HAP-1 (cell line): Measurements from ENCODE around the gene CD7.
A peak's percentile ranks its signal among the peaks of the same experiment; 100 is the strongest.

Source experiments
- DNase-seq, 2 experiments: peaks; one replicate each; pipeline ENCODE4 v3.0.0-alpha.2; 2016 to 2020; ENCODE audit warnings: low spot score in 2 of 2
- H3K27me3 ChIP-seq: fragments of 250-450 bp; sonication (Bioruptor Pico); 2 replicates; pipeline ENCODE4 v1.5.1; 2020; ENCODE audit warnings: low read depth, mild to moderate bottlenecking, moderate library complexity
- H3K36me3 ChIP-seq: fragments of 250-450 bp; sonication (Bioruptor Pico); replicated peaks from 2 replicates; pipeline ENCODE4 v1.5.1; 2020; ENCODE audit warnings: mild to moderate bottlenecking
- H3K4me1 ChIP-seq: fragments of 250-450 bp; sonication (Bioruptor Pico); 2 replicates; pipeline ENCODE4 v1.5.1; 2020; ENCODE audit warnings: mild to moderate bottlenecking
- H3K4me3 ChIP-seq: fragments of 250-450 bp; sonication (Bioruptor Pico); 2 replicates; pipeline ENCODE4 v1.5.1; 2020; ENCODE audit warnings: mild to moderate bottlenecking, moderate library complexity
- H3K9me3 ChIP-seq: fragments of 250-450 bp; sonication (Bioruptor Pico); 2 replicates; pipeline ENCODE4 v1.5.1; 2020; ENCODE audit warnings: mild to moderate bottlenecking, moderate library complexity
- in situ Hi-C: fragments of 300-500 bp; cut with MboI; formaldehyde crosslinking; loops from 3 replicates; pipeline ENCODE4 v1.14.3; 2020; ENCODE audit warnings: low sequenced_read_pairs, inconsistent platforms, mixed read lengths

The CD7 gene

DNA sequence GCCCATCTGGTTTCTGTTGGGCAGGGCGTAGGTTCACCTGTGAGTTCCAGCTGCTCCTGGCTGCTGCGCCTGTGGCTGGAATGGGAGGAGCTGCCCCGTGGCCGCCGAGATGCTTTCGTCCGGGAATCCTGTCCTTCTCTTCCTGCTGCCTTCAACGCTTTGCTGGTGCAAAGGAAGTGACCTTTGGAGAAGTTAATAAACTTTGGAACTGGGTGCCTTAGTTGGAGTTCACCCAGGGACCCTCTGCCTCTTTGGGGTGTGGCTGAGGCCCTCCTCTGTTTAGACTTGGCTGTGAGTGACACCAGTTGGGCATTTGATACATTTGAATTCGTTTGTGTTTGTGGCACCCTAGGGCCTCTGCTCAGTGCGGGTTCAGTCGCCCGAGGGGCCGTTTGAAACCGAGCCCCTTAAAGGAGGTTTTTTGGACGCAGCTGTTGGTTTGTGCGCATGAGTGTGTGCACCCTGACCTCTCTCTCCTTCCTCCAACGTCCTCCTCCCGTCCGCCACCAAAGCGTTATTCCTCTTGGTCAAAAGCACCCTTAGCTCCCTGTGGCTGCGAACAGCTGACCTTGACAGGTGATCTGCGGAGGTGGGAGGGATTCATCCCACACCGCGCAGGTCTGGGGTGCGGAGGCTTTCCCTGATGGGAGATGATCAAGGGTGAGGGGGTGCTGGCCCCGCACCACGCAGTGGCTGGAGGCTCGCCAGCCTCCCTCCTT lies 25.1 kb upstream of the CD7 start:
- no peaks in the 10 kb centered on the region for H3K36me3 ChIP-seq
- H3K4me3 ChIP-seq, result no peak overlapping the region
- no peaks in the 10 kb centered on the region for H3K9me3 ChIP-seq
- H3K4me1 ChIP-seq, result peaks cover 13% of the 10 kb centered on the region
- in situ Hi-C loops, result no loop called here
- no peak for DNase-seq
- H3K27me3 ChIP-seq, result no peaks in the 10 kb centered on the region

DNA sequence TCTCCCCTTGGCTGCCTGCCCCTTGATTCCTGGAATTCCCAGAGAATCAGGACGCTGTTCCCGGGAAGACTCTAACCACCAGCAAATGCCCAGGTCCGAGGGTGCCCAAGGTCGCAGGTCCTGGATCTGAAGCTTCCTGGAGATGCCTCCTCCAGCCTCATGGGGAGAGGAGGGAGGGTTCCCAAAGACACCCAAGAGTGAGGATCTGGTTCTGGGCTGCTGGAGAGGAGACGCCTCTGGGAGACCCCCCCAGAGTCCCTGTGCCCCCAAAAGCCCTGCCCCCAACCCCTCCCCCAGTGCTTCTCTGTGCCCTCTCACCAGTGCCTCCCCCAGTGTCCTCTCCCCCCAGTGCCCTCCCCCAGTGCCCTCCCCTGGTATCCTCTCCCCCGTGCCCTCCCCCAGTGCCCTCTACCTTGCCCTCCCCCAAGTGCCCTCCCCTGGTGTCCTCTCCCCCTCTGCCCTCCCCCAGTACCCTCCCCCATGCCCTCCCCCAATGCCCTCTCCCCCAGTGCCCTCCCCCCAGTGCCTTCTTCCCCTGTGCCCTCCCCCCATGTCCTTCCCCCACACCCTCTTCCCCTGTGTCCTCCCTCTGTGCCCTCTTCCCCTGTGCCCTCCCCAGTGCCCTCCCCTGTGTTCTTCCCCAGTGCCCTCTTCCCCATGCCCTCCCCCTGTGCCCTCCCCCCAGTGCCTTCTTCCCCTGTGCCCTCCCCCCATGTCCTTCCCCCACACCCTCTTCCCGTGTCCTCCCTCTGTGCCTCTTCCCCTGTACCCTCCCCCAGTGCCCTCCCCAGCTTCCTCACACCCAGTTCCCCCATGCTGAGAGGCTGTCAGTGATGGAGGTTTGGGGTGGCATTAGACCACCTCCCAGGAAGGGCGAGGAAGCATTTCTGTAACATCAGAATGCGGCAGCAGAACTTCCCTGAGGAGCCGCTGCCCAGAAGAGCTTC lies 22.5 kb upstream of the CD7 start:
- in situ Hi-C loops, result no loop called here

DNA sequence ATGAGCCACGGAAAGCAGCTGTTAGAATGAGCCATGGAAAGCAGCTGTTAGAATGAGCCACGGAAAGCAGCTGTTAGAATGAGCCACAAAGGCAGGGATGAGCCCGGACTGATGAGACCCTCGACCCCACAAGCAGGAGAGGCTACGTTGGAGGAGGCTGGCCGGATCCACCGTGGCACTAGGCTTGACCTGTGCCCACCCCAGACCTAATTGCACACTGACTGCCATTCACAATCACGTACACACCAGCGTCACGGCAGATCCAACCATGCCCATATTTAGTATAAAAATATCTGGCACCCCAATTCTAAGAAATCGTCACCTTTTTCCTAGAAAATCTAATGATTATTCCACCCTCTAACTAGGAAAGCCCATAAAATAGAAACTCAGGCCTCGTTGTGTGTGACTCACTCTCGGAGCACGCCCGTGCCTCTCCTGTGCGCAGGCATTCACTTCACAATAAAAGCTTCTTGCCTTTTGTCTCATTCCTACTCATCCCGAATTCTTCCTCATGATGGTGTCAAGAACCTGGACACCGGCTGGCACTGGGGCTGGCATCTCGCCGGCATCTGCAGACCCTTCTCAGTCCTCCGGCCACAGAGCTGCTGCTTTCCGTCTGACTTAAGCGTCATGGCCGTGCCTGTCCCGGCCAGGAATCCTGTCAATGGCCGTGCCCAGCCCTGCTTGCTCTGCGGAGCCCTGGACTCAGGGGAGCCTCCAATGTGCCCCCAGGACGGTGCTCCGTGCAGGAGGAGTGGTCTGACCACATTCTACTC lies 21.6 kb upstream of the CD7 start:
- peak; percentile 47 to 56 for DNase-seq
- Histone ChIP-seq H3K36me3 (no peaks in the 10 kb centered on the region), H3K27me3 (no peaks in the 10 kb centered on the region), H3K4me3 (no peak overlapping the region), H3K9me3 (no peaks in the 10 kb centered on the region), H3K4me1 (peaks cover 20% of the 10 kb centered on the region)
- in situ Hi-C loops, result no loop called here

More for the DNA sequence above, 22.5 kb upstream of the CD7 start:
- H3K4me3 ChIP-seq, result no peak overlapping the region
- DNase-seq, result no peak
- H3K4me1 ChIP-seq, result peaks cover 22% of the 10 kb centered on the region
- no peaks in the 10 kb centered on the region for H3K36me3 ChIP-seq
- no peaks in the 10 kb centered on the region for H3K27me3 ChIP-seq
- no peaks in the 10 kb centered on the region for H3K9me3 ChIP-seq

DNA sequence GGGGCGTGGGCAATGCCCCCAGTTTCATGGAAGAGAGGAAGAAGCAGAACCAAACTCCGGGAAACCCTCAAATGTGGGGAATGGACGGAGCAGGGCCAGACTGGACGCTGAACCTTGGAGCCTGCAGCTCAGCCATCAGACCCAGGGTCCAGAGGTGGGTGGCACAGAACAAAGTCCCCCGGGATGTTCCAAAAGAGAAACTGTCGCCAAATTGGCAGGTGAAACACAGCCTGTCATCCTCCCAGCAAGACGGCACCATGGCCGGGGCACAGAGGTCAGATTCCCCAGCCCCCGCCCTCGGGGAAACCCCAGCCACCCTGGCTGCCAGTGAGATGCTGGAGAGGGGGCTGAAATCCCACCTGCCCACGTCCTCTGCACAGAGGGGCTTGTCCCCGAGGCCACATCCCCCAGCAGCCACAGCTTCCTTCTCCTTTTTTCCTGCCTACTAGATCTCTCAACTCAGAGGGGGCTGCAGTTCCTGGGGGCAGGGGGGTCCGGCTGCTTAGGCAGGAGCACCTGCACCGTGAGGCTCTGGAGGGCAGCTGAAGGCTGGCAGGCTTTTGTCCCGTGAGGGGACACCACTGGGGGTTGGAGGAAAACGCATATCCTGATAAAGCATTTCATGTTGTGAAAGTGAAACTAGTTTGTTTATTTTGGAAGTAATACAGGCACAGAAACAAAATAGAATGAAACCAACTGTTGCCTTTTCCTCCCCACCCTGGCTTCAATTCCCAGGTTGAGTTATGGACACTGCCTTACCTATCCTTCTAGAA lies 17.4 kb upstream of the CD7 start:
- no peak overlapping the region for H3K4me3 ChIP-seq
- peaks cover 23% of the 10 kb centered on the region for H3K4me1 ChIP-seq
- no peaks in the 10 kb centered on the region for H3K27me3 ChIP-seq
- H3K9me3 ChIP-seq, result no peaks in the 10 kb centered on the region
- in situ Hi-C loops, result no loop called here
- no peak for DNase-seq
- H3K36me3 ChIP-seq, result no peaks in the 10 kb centered on the region

DNA sequence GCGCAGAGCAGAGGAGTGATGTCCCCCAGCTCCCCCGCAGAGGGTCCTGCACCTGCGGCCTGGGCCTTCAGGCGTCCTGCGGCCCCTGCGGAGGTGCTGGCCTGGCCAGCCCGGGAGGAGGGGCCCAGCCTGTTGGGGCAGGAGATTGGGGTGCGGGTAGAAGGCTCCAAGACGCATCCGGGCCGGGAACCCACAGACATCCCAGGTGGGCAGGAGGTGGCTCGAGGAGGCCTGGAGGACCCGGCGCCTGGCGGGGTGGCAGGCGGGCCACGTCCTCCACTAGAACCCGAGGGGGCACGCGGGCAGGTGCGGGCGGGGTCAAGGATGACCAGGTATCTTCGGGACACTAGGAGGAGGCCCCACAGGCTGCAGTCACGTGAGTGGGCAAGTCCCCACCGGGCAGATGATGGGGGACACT lies 16.8 kb upstream of the CD7 start:
- H3K27me3 ChIP-seq, result no peaks in the 10 kb centered on the region
- H3K9me3 ChIP-seq, result no peaks in the 10 kb centered on the region
- in situ Hi-C loops, result no loop called here
- H3K36me3 ChIP-seq, result no peaks in the 10 kb centered on the region
- peaks cover 20% of the 10 kb centered on the region for H3K4me1 ChIP-seq
- no peak overlapping the region for H3K4me3 ChIP-seq
- DNase-seq, result no peak

DNA sequence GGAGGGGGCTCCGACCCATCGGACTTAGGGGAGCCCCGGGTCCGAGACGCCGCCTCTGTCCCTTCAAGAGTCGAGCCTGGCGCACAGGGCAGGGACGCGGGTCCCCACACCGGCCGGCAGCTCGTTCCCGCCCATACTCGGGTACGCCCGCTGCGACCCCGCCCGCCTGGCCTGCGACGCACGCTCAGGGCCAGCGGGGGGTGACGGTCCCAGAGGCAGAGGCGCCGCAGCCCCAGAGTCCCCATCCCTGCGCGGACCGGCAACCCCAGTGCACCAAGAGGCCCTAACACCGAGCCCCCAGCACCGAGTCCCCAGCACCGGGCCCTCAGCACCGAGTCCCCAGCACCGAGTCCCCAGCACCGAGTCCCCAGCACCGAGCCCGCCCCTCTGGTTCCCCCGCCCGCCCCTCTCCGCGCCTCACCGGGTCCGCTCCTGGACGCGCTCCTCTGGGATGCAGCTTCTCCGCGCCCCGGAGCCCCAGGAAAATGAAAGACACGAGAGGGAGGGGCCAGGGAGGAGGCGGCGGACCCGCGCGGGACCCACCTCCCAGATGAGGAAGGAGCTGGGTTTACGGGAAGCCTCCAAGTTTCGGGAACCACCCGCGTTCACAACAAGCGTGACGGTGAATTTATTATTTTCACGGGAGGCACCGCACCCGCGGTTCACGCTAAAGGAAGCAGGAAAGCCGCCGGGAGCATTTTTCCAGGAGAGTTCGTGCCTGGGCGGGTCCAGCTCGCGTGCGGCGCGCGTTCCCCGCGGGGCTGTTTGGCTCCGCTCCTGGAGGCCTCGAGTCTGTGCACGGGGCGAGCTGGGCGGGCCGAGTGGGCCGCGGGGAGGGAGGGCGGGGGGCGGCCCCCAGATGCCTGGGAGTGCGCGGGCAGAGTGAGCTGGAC lies 16.1 kb upstream of the CD7 start, which contains the start of gene SECTM1:
Gene SECTM1, minus strand, starts transcription at position 488 of the 893 bp plus-strand sequence. CDS start 6,526 bp downstream, outside the sequence.
- Histone ChIP-seq H3K4me1 (peaks cover 15% of the 10 kb centered on the region), H3K36me3 (no peaks in the 10 kb centered on the region), H3K9me3 (no peaks in the 10 kb centered on the region), H3K27me3 (no peaks in the 10 kb centered on the region), H3K4me3 (no peak within 1 kb of the TSS)
- DNase-seq, result no peak
- in situ Hi-C loops, result no loop called here

DNA sequence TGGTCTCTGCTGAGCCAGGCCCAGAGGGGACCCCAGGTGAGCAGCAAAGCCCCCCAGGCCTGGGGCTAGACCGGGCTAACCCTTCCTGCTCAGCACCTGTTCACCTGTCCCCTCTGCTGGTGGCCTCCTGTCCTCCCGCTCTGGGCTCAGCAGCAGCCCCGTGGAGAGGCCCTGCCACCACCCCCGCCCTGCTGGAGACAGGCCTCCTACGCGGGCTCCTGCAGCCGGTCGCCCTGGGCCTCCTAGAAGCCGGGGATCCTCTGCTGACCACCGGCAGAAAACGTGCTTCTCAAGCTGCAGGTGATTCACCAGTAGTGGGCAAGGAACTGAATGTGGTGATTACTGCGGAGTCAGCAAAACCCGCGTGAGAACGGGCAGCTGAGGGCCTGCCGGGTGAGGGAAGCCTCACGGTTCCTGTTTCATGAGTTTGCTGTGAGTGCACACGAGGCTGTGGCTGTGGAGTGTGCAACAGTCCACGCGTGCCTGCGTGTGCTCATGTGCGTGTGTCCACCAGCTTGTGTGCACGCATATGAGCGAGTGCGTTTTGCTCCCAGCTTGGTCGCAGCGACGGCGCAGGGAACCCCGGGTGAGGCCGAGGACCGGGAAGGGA lies 15.4 kb upstream of the CD7 start:
- Histone ChIP-seq H3K4me1 (peaks cover 15% of the 10 kb centered on the region), H3K9me3 (no peaks in the 10 kb centered on the region), H3K4me3 (no peak overlapping the region), H3K27me3 (no peaks in the 10 kb centered on the region), H3K36me3 (no peaks in the 10 kb centered on the region)
- no peak for DNase-seq
- in situ Hi-C loops, result no loop called here

DNA sequence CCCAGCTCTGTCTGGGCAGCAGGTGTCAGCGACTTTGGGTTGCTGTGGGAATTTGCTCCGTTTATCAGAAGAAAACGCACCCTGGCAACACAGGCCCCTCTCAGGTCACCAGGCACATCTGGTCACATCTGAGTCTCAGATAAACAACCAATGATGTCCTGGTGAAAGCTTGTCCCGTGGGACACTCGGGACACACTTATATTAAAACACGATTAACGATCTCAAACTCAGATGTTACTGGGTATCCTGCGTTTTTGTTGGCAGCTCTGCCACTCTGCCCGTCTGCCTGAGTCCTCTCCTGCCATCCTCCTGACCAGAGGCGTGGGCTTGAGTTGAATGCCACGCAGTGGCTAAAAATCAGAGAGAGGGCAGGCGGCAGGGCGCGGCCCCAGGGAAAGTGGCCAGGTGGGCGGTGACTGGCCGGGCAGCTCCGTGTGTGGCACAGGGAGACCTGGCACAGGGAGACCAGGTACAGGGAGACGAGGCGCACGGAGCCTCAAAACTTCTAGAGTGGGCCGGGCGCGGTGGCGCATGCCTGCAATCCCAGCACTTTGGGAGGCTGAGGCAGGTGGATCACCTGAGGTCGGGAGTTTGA lies 14.0 kb upstream of the CD7 start:
- Histone ChIP-seq H3K4me3 (no peak overlapping the region), H3K27me3 (no peaks in the 10 kb centered on the region), H3K36me3 (no peaks in the 10 kb centered on the region), H3K9me3 (no peaks in the 10 kb centered on the region), H3K4me1 (peaks cover 13% of the 10 kb centered on the region)
- in situ Hi-C loops, result no loop called here
- DNase-seq, result no peak

DNA sequence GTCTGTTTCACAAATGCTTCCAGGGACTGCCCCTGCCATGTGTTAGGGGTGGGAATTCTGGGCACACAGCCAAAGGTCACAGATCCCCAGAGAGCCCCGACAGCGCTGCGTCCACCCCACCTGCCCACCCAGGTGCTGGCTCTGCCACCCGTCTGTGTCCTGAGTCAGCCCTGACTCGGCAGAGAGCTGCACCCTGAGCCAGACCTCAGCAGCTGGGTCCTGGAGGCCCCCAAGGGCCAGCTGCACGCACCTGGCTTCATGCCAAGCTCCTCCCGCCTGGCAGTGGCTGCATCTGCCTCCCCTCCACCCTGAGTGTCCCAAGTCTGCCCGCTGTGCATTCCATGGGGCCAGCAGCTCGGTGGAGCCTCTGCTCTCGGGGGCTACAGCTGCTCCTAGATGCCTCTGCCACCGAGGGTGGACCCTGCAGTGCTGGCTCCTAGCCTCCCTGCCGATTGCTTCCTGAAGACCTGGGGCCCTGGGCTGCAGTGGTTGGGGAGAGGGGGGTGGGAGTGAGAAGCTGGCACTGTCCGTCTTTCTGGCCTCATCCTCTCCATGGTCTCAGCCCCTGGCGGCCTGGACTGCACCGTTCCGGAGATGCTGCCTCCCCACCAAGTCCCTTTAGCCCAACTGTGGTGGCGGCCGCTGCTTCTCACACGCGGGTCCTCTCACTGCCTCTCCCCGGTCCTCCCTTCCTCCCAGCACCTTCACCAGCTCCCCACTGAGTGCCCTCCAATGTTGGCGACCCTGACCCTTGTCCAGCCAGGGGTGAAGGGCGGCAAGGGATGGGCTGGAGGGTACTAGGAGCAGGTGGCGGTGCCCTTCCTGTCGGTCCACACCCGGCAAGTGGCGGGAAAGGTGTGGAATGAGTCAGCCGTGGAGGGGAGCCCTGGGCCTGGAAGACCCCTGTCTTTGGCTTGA lies 13.2 kb upstream of the CD7 start:
- in situ Hi-C loops, result no loop called here
- no peaks in the 10 kb centered on the region for H3K27me3 ChIP-seq

DNA sequence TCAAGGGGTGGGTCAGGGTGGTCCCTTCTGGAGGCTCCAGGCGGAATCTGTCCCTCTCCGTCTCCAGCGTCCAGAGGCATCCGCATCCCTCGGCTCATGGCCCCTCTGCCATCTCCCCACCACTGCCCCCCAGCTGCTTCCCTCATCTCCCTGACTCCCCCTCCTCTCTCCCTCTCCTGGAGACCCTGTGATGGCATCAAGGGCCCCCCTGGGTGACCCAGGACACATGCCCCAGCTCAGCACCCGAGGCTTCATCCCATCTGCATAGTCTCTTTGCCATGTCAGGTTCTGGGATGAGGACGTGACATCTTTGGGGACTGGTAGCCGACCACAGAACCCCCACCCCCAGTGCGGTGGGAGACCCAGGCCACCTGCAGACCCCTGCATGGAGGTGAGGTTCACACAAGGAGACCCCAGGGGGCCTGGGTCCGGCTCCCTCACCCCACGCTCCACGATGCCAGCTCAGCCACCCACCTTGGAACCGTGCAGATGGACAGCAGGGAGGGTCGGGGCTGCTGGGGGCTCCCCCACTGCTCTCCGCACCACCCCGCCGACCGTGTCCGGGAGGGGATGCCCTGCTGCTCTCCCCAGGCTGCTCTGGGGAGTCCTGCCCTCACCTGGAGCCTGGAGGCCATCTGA lies 12.4 kb upstream of the CD7 start:
- Histone ChIP-seq H3K9me3 (no peaks in the 10 kb centered on the region), H3K4me1 (peaks cover 3% of the 10 kb centered on the region; the same call in 1 of the 2 replicates), H3K27me3 (no peaks in the 10 kb centered on the region), H3K4me3 (no peak overlapping the region), H3K36me3 (no peaks in the 10 kb centered on the region)
- no peak for DNase-seq
- in situ Hi-C loops, result no loop called here

More for the DNA sequence above, 13.2 kb upstream of the CD7 start:
- peaks cover 6% of the 10 kb centered on the region; the same call in 1 of the 2 replicates for H3K4me1 ChIP-seq
- H3K36me3 ChIP-seq, result no peaks in the 10 kb centered on the region
- peak in 1 of 2 experiments; percentile 70 for DNase-seq
- no peak overlapping the region for H3K4me3 ChIP-seq
- H3K9me3 ChIP-seq, result no peaks in the 10 kb centered on the region
